HEK293T (cell line): ENCODE results near the gene SERPINB4.
"Not testable (repeated sequence)": the region's sequence is repeated elsewhere in the genome, so short reads cannot be mapped to it uniquely, and the experiment has no call there.

Source experiments
- BHLHE40 ChIP-seq: fragments of 450-650 bp; IDR thresholded peaks from 2 replicates; pipeline ENCODE4 v1.6.1; 2016; ENCODE audit warnings: mild to moderate bottlenecking, moderate library complexity, borderline replicate concordance
- HDGF ChIP-seq: fragments of 450-650 bp; IDR thresholded peaks from 2 replicates; pipeline ENCODE4 v1.6.1; 2017; ENCODE audit warnings: antibody characterized with exemption, borderline replicate concordance
- L3MBTL2 ChIP-seq: fragments of 450-650 bp; conservative IDR thresholded peaks from 2 replicates; pipeline ENCODE4 v1.6.1; 2016; ENCODE audit warnings: mild to moderate bottlenecking
- NFRKB ChIP-seq: fragments of 450-650 bp; IDR thresholded peaks from 2 replicates; pipeline ENCODE4 v1.6.1; 2016; ENCODE audit warnings: mild to moderate bottlenecking, moderate library complexity
- SP1 ChIP-seq: fragments of 450-650 bp; IDR thresholded peaks from 2 replicates; pipeline ENCODE4 v1.6.1; 2017
- SUZ12 ChIP-seq: fragments of 450-650 bp; IDR thresholded peaks from 2 replicates; pipeline ENCODE4 v1.6.1; 2016; ENCODE audit warnings: mild to moderate bottlenecking
- TARDBP ChIP-seq: fragments of 450-650 bp; IDR thresholded peaks from 2 replicates; pipeline ENCODE4 v1.6.1; 2016
- TF ChIP-seq, protein P1 (sequence below): fragments of 450-650 bp; IDR thresholded peaks from 2 replicates; pipeline ENCODE4 v1.6.1; 2016

GRCh38 chr18:63641157-63641680 lies 2.8 kb downstream of the SERPINB4 start:
- TF ChIP-seq, protein P1, sequence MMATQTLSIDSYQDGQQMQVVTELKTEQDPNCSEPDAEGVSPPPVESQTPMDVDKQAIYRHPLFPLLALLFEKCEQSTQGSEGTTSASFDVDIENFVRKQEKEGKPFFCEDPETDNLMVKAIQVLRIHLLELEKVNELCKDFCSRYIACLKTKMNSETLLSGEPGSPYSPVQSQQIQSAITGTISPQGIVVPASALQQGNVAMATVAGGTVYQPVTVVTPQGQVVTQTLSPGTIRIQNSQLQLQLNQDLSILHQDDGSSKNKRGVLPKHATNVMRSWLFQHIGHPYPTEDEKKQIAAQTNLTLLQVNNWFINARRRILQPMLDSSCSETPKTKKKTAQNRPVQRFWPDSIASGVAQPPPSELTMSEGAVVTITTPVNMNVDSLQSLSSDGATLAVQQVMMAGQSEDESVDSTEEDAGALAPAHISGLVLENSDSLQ: not testable (repeated sequence)
- not testable (repeated sequence) for TF ChIP-seq TARDBP, HDGF, SP1, NFRKB, BHLHE40, SUZ12, L3MBTL2
